ENCODE data around the gene EGFR.

GRCh38 chr7:55119571-55119970 lies 100.8 kb downstream of the EGFR start:
- TF ChIP-seq EZH2 (IDR thresholded peaks at IDR 0.05; ENCODE audit: borderline replicate concordance, low read depth, low read length, severe bottlenecking) (no peak), CTCF (IDR thresholded peaks at IDR 0.05; ENCODE audit: extremely low read depth in 1 of 2, insufficient read depth in 1 of 2, low read depth in 1 of 2, low read length in 2 of 2) (no peak), POLR2A (IDR thresholded peaks at IDR 0.05; ENCODE audit: low read depth, low read length) (no peak)

All from endothelial cell of umbilical vein (primary cell).